Neural crest cell (in vitro differentiated cells): ENCODE results near the gene FAM168A. TPM values are rescaled to one million over a fixed set of nuclear protein-coding genes. Genes with fewer than 3 reads are reported as not detected.

Experiments used
- DNase-seq: peaks from one replicate; pipeline ENCODE4 v3.0.0; 2021; ENCODE audit warnings: low read depth, mixed read lengths, low spot score
- H3K27ac Mint-ChIP-seq: one replicate; pipeline ENCODE4 v1.8.0; 2021; ENCODE audit warnings: mild to moderate bottlenecking, mixed read lengths; ENCODE audit not compliant: unreplicated experiment
- H3K27me3 Mint-ChIP-seq: 2 replicates; pipeline ENCODE4 v1.8.0; 2021; ENCODE audit warnings: low read depth, mild to moderate bottlenecking, mixed read lengths
- H3K36me3 Mint-ChIP-seq: 2 replicates; pipeline ENCODE4 v1.8.0; 2021; ENCODE audit warnings: low read depth, mild to moderate bottlenecking, mixed read lengths
- H3K4me1 Mint-ChIP-seq: 2 replicates; pipeline ENCODE4 v1.8.0; 2021; ENCODE audit warnings: mixed read lengths
- H3K4me3 Mint-ChIP-seq: one replicate; pipeline ENCODE4 v1.8.0; 2021; ENCODE audit warnings: mild to moderate bottlenecking, mixed read lengths
- H3K9me3 Mint-ChIP-seq: 2 replicates; pipeline ENCODE4 v1.8.0; 2021; ENCODE audit warnings: mixed read lengths
- CTCF ChIP-seq: fragments of 200-600 bp; sonication (generic); conservative IDR thresholded peaks from 2 replicates; pipeline ENCODE4 v1.5.0; 2021; ENCODE audit warnings: antibody characterized with exemption, mild to moderate bottlenecking
- total RNA-seq: library from RNA; stranded (reverse); gene quantifications from 2 replicates; pipeline ENCODE4 v1.2.1, GENCODE V29; 2021

Gene FAM168A
- total RNA-seq, 1 donor from 2014 or later: 46.6 TPM

- TF ChIP-seq CTCF: no peak
- Mint-ChIP-seq H3K27me3 (no peaks in the 10 kb centered on the region), H3K9me3 (no peaks in the 10 kb centered on the region), H3K4me1 (peaks cover 12% of the 10 kb centered on the region), H3K27ac (no peak overlapping the region), H3K4me3 (no peak overlapping the region), H3K36me3 (peaks cover 11% of the 10 kb centered on the region)
- no peak for DNase-seq
Observed at GRCh38 chr11:73405146-73405510, 192.8 kb downstream of the FAM168A start.

- peaks cover 13% of the 10 kb centered on the region for H3K4me1 Mint-ChIP-seq
- H3K9me3 Mint-ChIP-seq: no peaks in the 10 kb centered on the region
- no peaks in the 10 kb centered on the region for H3K27me3 Mint-ChIP-seq
- DNase-seq: no peak
- H3K36me3 Mint-ChIP-seq: peaks cover 11% of the 10 kb centered on the region
- no peak for TF ChIP-seq CTCF
- no peak overlapping the region for H3K4me3 Mint-ChIP-seq
- H3K27ac Mint-ChIP-seq: no peak overlapping the region
Observed at GRCh38 chr11:73404506-73405145, 193.3 kb downstream of the FAM168A start.

- Mint-ChIP-seq H3K9me3 (no peaks in the 10 kb centered on the region), H3K4me3 (peak overlapping the region; percentile 50)
- peak; percentile 62 for TF ChIP-seq CTCF
Observed at GRCh38 chr11:73404048-73404447, 193.9 kb downstream of the FAM168A start.

GRCh38 chr11:73403541-73403940 is 194.4 kb downstream of the FAM168A start:
- no peaks in the 10 kb centered on the region for H3K9me3 Mint-ChIP-seq
- H3K4me1 Mint-ChIP-seq: peaks cover 18% of the 10 kb centered on the region
- peaks cover 3% of the 10 kb centered on the region for H3K36me3 Mint-ChIP-seq
- TF ChIP-seq CTCF: no peak
- no peak overlapping the region for H3K27ac Mint-ChIP-seq
- H3K4me3 Mint-ChIP-seq: no peak overlapping the region
- H3K27me3 Mint-ChIP-seq: no peaks in the 10 kb centered on the region
- no peak for DNase-seq

More at GRCh38 chr11:73404048-73404447, 193.9 kb downstream of the FAM168A start:
- Mint-ChIP-seq H3K27me3 (no peaks in the 10 kb centered on the region), H3K27ac (peak overlapping the region; percentile 88), H3K36me3 (peaks cover 7% of the 10 kb centered on the region), H3K4me1 (peaks cover 18% of the 10 kb centered on the region)
- DNase-seq: peak; percentile 42

GRCh38 chr11:73402834-73403185 is 195.1 kb downstream of the FAM168A start:
- peaks cover 18% of the 10 kb centered on the region for H3K4me1 Mint-ChIP-seq
- no peak for DNase-seq
- no peaks in the 10 kb centered on the region for H3K27me3 Mint-ChIP-seq
- H3K36me3 Mint-ChIP-seq: peaks cover 3% of the 10 kb centered on the region
- H3K9me3 Mint-ChIP-seq: no peaks in the 10 kb centered on the region
- TF ChIP-seq CTCF: peak; percentile 20
- H3K4me3 Mint-ChIP-seq: no peak overlapping the region
- no peak overlapping the region for H3K27ac Mint-ChIP-seq
